Prostate gland (tissue), 2 donors: ENCODE measurements around the gene TMEM201.

Source experiments
- POLR2A ChIP-seq: fragments of 450-650 bp; IDR thresholded peaks from one replicate; pipeline ENCODE4 v1.6.1; 2016; ENCODE audit warnings: antibody characterized with exemption, mild to moderate bottlenecking
- TF ChIP-seq, protein P1 (sequence below), 4 experiments: fragments of 200-600 bp in 2 of 4; fragments of 450-650 bp in 2 of 4; sonication (generic) in 2 of 4; IDR thresholded peaks; 1 replicate in 3 of 4; 2 replicates in 1 of 4; pipeline ENCODE4 v1.5.1; 2016 to 2019; ENCODE audit warnings: antibody characterized with exemption in 4 of 4, mild to moderate bottlenecking in 2 of 4, moderate library complexity in 2 of 4

DNA sequence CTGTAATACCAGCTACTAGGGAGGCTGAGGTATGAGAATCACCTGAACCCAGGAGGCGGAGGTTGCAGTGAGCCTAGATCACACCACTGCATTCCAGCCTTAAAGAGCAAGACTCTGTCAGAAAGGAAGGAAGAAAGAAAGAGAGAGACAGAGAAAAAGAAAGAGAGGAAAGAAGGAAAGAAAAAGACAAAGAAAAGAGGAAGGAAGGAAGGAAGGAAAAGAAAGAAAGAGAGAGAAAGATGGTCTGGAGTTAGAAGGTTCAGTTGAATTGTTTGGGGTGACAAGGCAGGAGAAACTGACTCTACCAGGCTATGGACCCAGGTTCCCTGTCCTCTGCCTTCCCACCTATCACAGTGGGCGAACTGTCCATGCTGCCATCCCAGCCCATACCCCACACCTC lies 35.4 kb downstream of the TMEM201 start:
- no peak for TF ChIP-seq POLR2A
- TF ChIP-seq, protein P1, sequence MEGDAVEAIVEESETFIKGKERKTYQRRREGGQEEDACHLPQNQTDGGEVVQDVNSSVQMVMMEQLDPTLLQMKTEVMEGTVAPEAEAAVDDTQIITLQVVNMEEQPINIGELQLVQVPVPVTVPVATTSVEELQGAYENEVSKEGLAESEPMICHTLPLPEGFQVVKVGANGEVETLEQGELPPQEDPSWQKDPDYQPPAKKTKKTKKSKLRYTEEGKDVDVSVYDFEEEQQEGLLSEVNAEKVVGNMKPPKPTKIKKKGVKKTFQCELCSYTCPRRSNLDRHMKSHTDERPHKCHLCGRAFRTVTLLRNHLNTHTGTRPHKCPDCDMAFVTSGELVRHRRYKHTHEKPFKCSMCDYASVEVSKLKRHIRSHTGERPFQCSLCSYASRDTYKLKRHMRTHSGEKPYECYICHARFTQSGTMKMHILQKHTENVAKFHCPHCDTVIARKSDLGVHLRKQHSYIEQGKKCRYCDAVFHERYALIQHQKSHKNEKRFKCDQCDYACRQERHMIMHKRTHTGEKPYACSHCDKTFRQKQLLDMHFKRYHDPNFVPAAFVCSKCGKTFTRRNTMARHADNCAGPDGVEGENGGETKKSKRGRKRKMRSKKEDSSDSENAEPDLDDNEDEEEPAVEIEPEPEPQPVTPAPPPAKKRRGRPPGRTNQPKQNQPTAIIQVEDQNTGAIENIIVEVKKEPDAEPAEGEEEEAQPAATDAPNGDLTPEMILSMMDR (IDR thresholded peaks at IDR 0.05), result no peak
